Stimulated activated CD8-positive, alpha-beta memory T cell treated with anti-CD3 and anti-CD28 coated beads, Interleukin-15, amount 100 ng/mL, for 4 hours (primary cell): ENCODE measurements around the gene PGAP3.
"Not testable (repeated sequence)": the region's sequence is repeated elsewhere in the genome, so short reads cannot be mapped to it uniquely, and the experiment has no call there.

Experiments
- DNase-seq, 2 donors: peaks; one replicate each; pipeline ENCODE4 v3.0.0-alpha.2; 2020; ENCODE audit warnings: low read depth in 2 of 2

PGAP3 gene

GRCh38 chr17:39687546-39688474 lies at the start of gene PGAP3:
Gene PGAP3, minus strand, starts transcription at chr17:39688057. Its CDS starts 43 bp downstream, at chr17:39688014.
- peak; percentile 61 to 73 for DNase-seq

- no peak for DNase-seq
Measured at GRCh38 chr17:39737206-39737759, 49.4 kb upstream of the PGAP3 start.

- no peak for DNase-seq
Measured at GRCh38 chr17:39736319-39737165, 48.7 kb upstream of the PGAP3 start.

GRCh38 chr17:39735882-39736281 lies 48.0 kb upstream of the PGAP3 start:
- DNase-seq, result no peak

- DNase-seq, result no peak
Measured at GRCh38 chr17:39732586-39732985, 44.7 kb upstream of the PGAP3 start.

- peak; percentile 83 to 89 for DNase-seq
Measured at GRCh38 chr17:39730095-39730921, 42.5 kb upstream of the PGAP3 start, which contains the start of gene MIEN1. Gene MIEN1, minus strand, starts transcription at chr17:39730532. Its CDS starts 37 bp downstream, at chr17:39730495.

- DNase-seq, result no peak
Measured at GRCh38 chr17:39729280-39729851, 41.5 kb upstream of the PGAP3 start.

GRCh38 chr17:39727556-39727955 lies 39.7 kb upstream of the PGAP3 start:
- no peak for DNase-seq

GRCh38 chr17:39726617-39727016 lies 38.8 kb upstream of the PGAP3 start:
- no peak for DNase-seq

GRCh38 chr17:39725923-39726322 lies 38.1 kb upstream of the PGAP3 start:
- not testable (repeated sequence) for DNase-seq

- DNase-seq, result no peak
Measured at GRCh38 chr17:39724731-39725130, 36.9 kb upstream of the PGAP3 start.

- DNase-seq, result no peak
Measured at GRCh38 chr17:39722965-39723848, 35.4 kb upstream of the PGAP3 start.

GRCh38 chr17:39722104-39722503 lies 34.2 kb upstream of the PGAP3 start:
- DNase-seq, result no peak

GRCh38 chr17:39719563-39720355 lies 31.9 kb upstream of the PGAP3 start:
- DNase-seq, result no peak

GRCh38 chr17:39717660-39718059 lies 29.8 kb upstream of the PGAP3 start:
- DNase-seq, result no peak

GRCh38 chr17:39716879-39717536 lies 29.2 kb upstream of the PGAP3 start:
- DNase-seq, result no peak

GRCh38 chr17:39716073-39716818 lies 28.4 kb upstream of the PGAP3 start:
- DNase-seq, result no peak
